GM12878 (cell line): ENCODE results near the gene LSP1.

Experiments
- CTCF ChIP-seq, 3 experiments: IDR thresholded peaks in 2 of 3; conservative IDR thresholded peaks in 1 of 3; 2 replicates each; pipeline ENCODE4 v1.5.1; 2011; ENCODE audit warnings: low read depth in 3 of 3, low read length in 3 of 3, mild to moderate bottlenecking in 3 of 3, control low read depth in 2 of 3, moderate library complexity in 2 of 3, inconsistent platforms in 1 of 3, mixed read lengths in 1 of 3; ENCODE audit not compliant: control insufficient read depth in 2 of 3, insufficient read depth in 1 of 3; ENCODE audit errors: extremely low read depth in 1 of 3
- IKZF2 ChIP-seq, 2 experiments: fragments of 450-650 bp; IDR thresholded peaks; 2 replicates each; pipeline ENCODE4 v1.6.1; 2017; ENCODE audit warnings: mild to moderate bottlenecking in 2 of 2, moderate library complexity in 2 of 2
- ZNF384 ChIP-seq: IDR thresholded peaks from 2 replicates; pipeline ENCODE4 v1.6.1; 2012; ENCODE audit warnings: low read depth, mild to moderate bottlenecking, low read length, improper control_type of control experiment, borderline replicate concordance

GRCh38 chr11:1810761-1811160 is 42.1 kb upstream of the LSP1 start:
- TF ChIP-seq IKZF2 (IDR thresholded peaks at IDR 0.05) (no peak), ZNF384 (no peak), CTCF (IDR thresholded peaks at IDR 0.05 in 2 of 3, conservative IDR thresholded peaks at IDR 0.05 in 1 of 3; ENCODE audit: control insufficient read depth in 2 of 3, extremely low read depth in 1 of 3, insufficient read depth in 1 of 3, low read depth in 3 of 3, low read length in 3 of 3) (no peak)
